ENCODE results near the gene ATP5F1C. TPM values are rescaled to one million over a fixed set of nuclear protein-coding genes. Genes with fewer than 3 reads are reported as not detected.

The ATP5F1C gene
- total RNA-seq, 2 donors from 2014 or later, result 127 to 148 TPM

DNA sequence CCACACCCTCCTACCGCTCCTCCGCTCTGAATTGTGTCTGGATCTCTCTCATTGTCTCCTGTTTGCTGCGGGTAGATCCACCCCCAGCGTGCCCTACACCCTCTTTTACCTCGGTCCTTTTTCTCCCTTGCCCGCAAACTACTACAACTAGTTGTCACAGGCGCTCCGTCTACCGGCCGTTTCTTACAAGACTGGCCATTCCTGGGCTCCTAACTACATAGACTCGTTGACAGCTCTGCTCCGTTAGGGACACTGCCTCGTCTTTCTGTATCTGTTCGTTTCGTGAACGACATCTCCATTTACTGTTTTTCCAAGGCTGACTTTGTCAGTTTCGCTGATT is 31.1 kb downstream of the ATP5F1C start:
- no peaks in the 10 kb centered on the region for H3K36me3 ChIP-seq (replicated peaks in 1 of 2; ENCODE audit: insufficient read depth in 1 of 2, low read depth in 2 of 2)
- H3K9me3 ChIP-seq, result no peaks in the 10 kb centered on the region
- peak overlapping the region; percentile 95 to 97 for H3K4me3 ChIP-seq
- 0 to 1% methylated on average over 17 of the region's 17 CpGs for WGBS, 2 donors
- no peak for TF ChIP-seq POLR2A (IDR thresholded peaks at IDR 0.05)
- TF ChIP-seq, protein P1, sequence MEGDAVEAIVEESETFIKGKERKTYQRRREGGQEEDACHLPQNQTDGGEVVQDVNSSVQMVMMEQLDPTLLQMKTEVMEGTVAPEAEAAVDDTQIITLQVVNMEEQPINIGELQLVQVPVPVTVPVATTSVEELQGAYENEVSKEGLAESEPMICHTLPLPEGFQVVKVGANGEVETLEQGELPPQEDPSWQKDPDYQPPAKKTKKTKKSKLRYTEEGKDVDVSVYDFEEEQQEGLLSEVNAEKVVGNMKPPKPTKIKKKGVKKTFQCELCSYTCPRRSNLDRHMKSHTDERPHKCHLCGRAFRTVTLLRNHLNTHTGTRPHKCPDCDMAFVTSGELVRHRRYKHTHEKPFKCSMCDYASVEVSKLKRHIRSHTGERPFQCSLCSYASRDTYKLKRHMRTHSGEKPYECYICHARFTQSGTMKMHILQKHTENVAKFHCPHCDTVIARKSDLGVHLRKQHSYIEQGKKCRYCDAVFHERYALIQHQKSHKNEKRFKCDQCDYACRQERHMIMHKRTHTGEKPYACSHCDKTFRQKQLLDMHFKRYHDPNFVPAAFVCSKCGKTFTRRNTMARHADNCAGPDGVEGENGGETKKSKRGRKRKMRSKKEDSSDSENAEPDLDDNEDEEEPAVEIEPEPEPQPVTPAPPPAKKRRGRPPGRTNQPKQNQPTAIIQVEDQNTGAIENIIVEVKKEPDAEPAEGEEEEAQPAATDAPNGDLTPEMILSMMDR (IDR thresholded peaks at IDR 0.05), result peak in 6 of 7 experiments; percentile 9 to 35 (median 14)
- ATAC-seq (peak; percentile 51), DNase-seq (peak; percentile 50 to 67 (median 60))
- H3K4me1 ChIP-seq, result peaks cover 26% of the 10 kb centered on the region
- no peaks in the 10 kb centered on the region for H3K27me3 ChIP-seq
- H3K27ac ChIP-seq, result peak overlapping the region in 3 of 4 donors; percentile 56 to 80 (median 65)
- intact Hi-C loops (cut with DNase I), result no loop called here

DNA sequence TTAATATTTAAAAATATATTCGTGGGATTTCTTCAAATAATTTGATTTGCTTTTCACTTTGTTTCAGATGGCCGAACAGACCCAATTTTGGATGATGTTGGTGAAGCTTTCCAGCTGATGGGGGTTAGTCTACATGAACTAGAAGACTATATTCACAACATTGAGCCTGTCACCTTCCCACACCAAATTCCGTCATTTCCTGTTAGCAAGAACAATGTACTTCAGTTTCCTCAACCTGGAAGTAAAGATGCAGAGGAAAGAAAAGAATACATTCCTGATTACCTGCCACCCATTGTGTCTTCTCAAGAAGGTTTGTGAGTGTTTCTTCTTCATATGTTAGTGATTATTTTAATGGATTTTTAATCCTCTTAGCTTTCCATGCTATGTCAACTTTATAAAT is 36.3 kb downstream of the ATP5F1C start:
- H3K9me3 ChIP-seq, result no peaks in the 10 kb centered on the region
- WGBS, 2 donors, result 77 to 83% methylated on average over 3 of the region's 3 CpGs
- no peak for TF ChIP-seq POLR2A (IDR thresholded peaks at IDR 0.05)
- TF ChIP-seq, protein P1 (IDR thresholded peaks at IDR 0.05), result no peak

DNA sequence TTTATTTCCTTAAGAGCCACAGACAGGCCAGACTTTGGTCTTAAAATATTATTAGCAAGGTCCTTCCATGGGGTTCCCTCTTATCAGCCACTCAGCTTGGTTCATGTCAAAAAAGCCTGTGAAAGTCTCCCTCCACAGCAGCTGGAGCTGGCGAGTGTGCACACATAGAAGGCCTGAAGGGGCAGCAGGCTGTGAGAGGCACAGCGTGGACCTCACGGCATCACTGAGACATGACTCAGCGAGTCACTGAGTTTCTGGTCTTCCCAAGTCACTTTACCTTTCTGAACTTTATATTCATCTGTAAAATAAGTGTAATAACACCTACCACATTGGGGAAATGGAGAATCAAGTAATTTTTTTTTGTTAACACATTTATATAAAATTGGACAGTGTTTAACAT is 39.0 kb downstream of the ATP5F1C start:
- H3K27me3 ChIP-seq, result no peaks in the 10 kb centered on the region
- ATAC-seq (peak; percentile 94), DNase-seq (peak; percentile 72 to 90 (median 82))
- H3K9me3 ChIP-seq, result no peaks in the 10 kb centered on the region
- H3K4me3 ChIP-seq, result no peak overlapping the region
- 22 to 52% methylated on average over 4 of the region's 4 CpGs for WGBS, 2 donors
- no peak for TF ChIP-seq POLR2A (IDR thresholded peaks at IDR 0.05)
- TF ChIP-seq, protein P1 (IDR thresholded peaks at IDR 0.05), result peak in 5 of 7 experiments; percentile 11 to 43 (median 41)
- peaks cover 10% of the 10 kb centered on the region for H3K4me1 ChIP-seq
- intact Hi-C loops (cut with DNase I), result no loop called here
- H3K27ac ChIP-seq, result peak overlapping the region in 2 of 4 donors; percentile 25 to 56
- peaks cover 0 to 3% of the 10 kb centered on the region in 2 donors for H3K36me3 ChIP-seq (replicated peaks in 1 of 2; ENCODE audit: insufficient read depth in 1 of 2, low read depth in 2 of 2)

More for the DNA sequence above, 36.3 kb downstream of the ATP5F1C start:
- H3K4me3 ChIP-seq, result no peak overlapping the region
- DNase-seq, result no peak
- peaks cover 0 to 3% of the 10 kb centered on the region in 2 donors for H3K36me3 ChIP-seq (replicated peaks in 1 of 2; ENCODE audit: insufficient read depth in 1 of 2, low read depth in 2 of 2)
- no peak for ATAC-seq
- peaks cover 22% of the 10 kb centered on the region for H3K4me1 ChIP-seq
- intact Hi-C loops (cut with DNase I), result no loop called here
- no peak overlapping the region for H3K27ac ChIP-seq
- no peaks in the 10 kb centered on the region for H3K27me3 ChIP-seq

DNA sequence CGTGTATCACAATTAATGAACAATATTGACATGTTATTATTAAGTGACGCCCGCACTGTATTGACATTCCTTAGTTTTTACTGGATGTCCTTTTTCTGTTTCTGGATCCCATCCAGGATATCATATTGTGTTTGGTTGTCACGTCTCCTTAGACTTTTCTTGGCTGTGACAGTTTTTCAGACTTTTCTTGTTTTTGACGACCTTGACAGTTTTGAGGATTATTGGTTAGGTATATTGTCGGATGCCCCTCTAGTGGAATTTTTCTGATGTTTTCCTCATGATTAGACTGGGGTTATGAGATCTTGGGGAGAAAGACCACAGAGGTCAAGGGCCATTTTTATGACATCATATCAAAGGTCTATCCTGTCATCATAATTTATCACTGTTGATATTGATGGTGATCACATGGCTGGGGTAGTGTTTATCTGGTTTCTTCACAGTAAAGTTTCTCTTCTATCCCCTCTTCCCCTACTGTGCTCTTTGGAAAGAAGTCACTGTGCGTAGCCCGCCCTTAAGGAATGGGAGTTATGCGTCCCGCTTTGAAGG is 41.4 kb downstream of the ATP5F1C start:
- Histone ChIP-seq H3K27me3 (no peaks in the 10 kb centered on the region), H3K4me1 (peaks cover 10% of the 10 kb centered on the region), H3K4me3 (no peak overlapping the region), H3K9me3 (no peaks in the 10 kb centered on the region), H3K36me3 (replicated peaks in 1 of 2; ENCODE audit: insufficient read depth in 1 of 2, low read depth in 2 of 2) (peaks cover 0 to 3% of the 10 kb centered on the region in 2 donors), H3K27ac (no peak overlapping the region)
- ATAC-seq (no peak), DNase-seq (no peak)
- intact Hi-C loops (cut with DNase I), result no loop called here
- WGBS, 2 donors, result 92 to 96% methylated on average over 10 of the region's 10 CpGs
- TF ChIP-seq, protein P1 (IDR thresholded peaks at IDR 0.05), result no peak
- TF ChIP-seq POLR2A (IDR thresholded peaks at IDR 0.05), result no peak

DNA sequence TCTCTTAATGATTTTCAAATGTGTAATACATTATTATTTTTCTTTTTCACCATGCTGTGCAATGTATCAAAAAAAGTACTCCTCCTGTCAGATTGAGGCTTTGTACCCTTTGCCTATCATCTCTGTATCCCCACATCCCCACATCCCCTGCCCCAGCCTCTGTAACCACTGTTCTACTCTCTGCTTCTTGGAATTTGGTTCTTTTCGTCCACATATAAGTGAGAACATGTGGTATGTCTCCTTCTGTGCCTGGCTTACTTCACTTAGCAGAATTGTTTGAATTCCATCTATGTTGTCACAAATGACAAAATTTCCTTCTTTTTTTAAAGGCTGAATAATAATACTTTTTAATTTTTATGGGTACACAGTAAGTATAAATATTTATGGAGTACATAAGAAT is 44.1 kb downstream of the ATP5F1C start:
- Histone ChIP-seq H3K4me3 (no peak overlapping the region), H3K36me3 (replicated peaks in 1 of 2; ENCODE audit: insufficient read depth in 1 of 2, low read depth in 2 of 2) (no peaks in the 10 kb centered on the region), H3K27ac (no peak overlapping the region), H3K27me3 (no peaks in the 10 kb centered on the region), H3K4me1 (peaks cover 3% of the 10 kb centered on the region), H3K9me3 (no peaks in the 10 kb centered on the region)
- TF ChIP-seq POLR2A (IDR thresholded peaks at IDR 0.05), result no peak
- TF ChIP-seq, protein P1 (IDR thresholded peaks at IDR 0.05), result no peak
- intact Hi-C loops (cut with DNase I), result no loop called here
- ATAC-seq (no peak), DNase-seq (no peak)
- WGBS, 2 donors, result 89 to 92% methylated on average over 1 of the region's 1 CpG

Measured in body of pancreas (tissue), 4 donors.